H9 (cell line): Measurements from ENCODE around the gene ICAM2. TPM values are rescaled to one million over a fixed set of nuclear protein-coding genes. Genes with fewer than 3 reads are reported as not detected.

Source experiments
- DNase-seq: peaks from one replicate; pipeline ENCODE4 v3.0.0-alpha.2; 2017
- H2AFZ ChIP-seq: one replicate; pipeline ENCODE4 v1.6.1; 2013; ENCODE audit warnings: mild to moderate bottlenecking, low read length, control low read depth, moderate library complexity
- H2AK5ac ChIP-seq: 2 replicates; pipeline ENCODE4 v1.6.1; 2013; ENCODE audit warnings: low read length, control low read depth, mixed read lengths; ENCODE audit not compliant: insufficient read length
- H2BK120ac ChIP-seq: one replicate; pipeline ENCODE4 v1.6.1; 2013; ENCODE audit warnings: low read depth, mild to moderate bottlenecking, low read length, control low read depth, inconsistent platforms; ENCODE audit not compliant: poor library complexity, severe bottlenecking
- H2BK12ac ChIP-seq: 2 replicates; pipeline ENCODE4 v1.6.1; 2013; ENCODE audit warnings: low read length, control low read depth, mixed read lengths, low read depth; ENCODE audit not compliant: insufficient read length
- H2BK15ac ChIP-seq: 2 replicates; pipeline ENCODE4 v1.6.1; 2013; ENCODE audit warnings: low read depth, low read length, control low read depth
- H2BK20ac ChIP-seq: one replicate; pipeline ENCODE4 v1.6.1; 2013; ENCODE audit warnings: low read depth, mild to moderate bottlenecking, low read length, control low read depth, inconsistent platforms; ENCODE audit not compliant: poor library complexity, severe bottlenecking
- H2BK5ac ChIP-seq: 2 replicates; pipeline ENCODE4 v1.6.1; 2013; ENCODE audit warnings: low read length, control low read depth, mixed read lengths; ENCODE audit not compliant: insufficient read length
- H3K14ac ChIP-seq: 2 replicates; pipeline ENCODE4 v1.6.1; 2013; ENCODE audit warnings: low read length, control low read depth; ENCODE audit not compliant: insufficient read depth
- H3K18ac ChIP-seq: 2 replicates; pipeline ENCODE4 v1.6.1; 2013; ENCODE audit warnings: low read depth, mild to moderate bottlenecking, mixed read lengths, low read length, control low read depth; ENCODE audit not compliant: insufficient read length
- H3K23ac ChIP-seq: 2 replicates; pipeline ENCODE4 v1.6.1; 2013; ENCODE audit warnings: low read length, control low read depth, mixed read lengths, low read depth; ENCODE audit not compliant: insufficient read length
- H3K23me2 ChIP-seq: 2 replicates; pipeline ENCODE4 v1.6.1; 2013; ENCODE audit warnings: low read depth, mild to moderate bottlenecking, mixed read lengths, low read length, control low read depth; ENCODE audit not compliant: insufficient read length, poor library complexity, severe bottlenecking
- H3K27ac ChIP-seq: 2 replicates; pipeline ENCODE4 v1.5.1; 2013; ENCODE audit warnings: low read length, control low read depth, mixed read lengths, low read depth; ENCODE audit not compliant: insufficient read length
- H3K27me3 ChIP-seq: 2 replicates; pipeline ENCODE4 v1.6.1; 2013; ENCODE audit warnings: low read length, control low read depth, inconsistent platforms; ENCODE audit not compliant: insufficient read depth
- H3K4ac ChIP-seq: 2 replicates; pipeline ENCODE4 v1.6.1; 2013; ENCODE audit warnings: low read depth, mild to moderate bottlenecking, control low read depth, inconsistent platforms, low read length, moderate library complexity
- H3K4me1 ChIP-seq: 2 replicates; pipeline ENCODE4 v1.6.1; 2013; ENCODE audit warnings: low read length, control low read depth, inconsistent platforms; ENCODE audit not compliant: insufficient read depth
- H3K4me2 ChIP-seq: 2 replicates; pipeline ENCODE4 v1.6.1; 2013; ENCODE audit warnings: low read length, control low read depth, mixed read lengths; ENCODE audit not compliant: insufficient read length, insufficient read depth
- H3K56ac ChIP-seq: 2 replicates; pipeline ENCODE4 v1.6.1; 2013; ENCODE audit warnings: low read depth, mild to moderate bottlenecking, mixed read lengths, low read length, control low read depth; ENCODE audit not compliant: insufficient read length
- H3K79me1 ChIP-seq: 2 replicates; pipeline ENCODE4 v1.6.1; 2013; ENCODE audit warnings: low read depth, mild to moderate bottlenecking, moderate library complexity, low read length, control low read depth, inconsistent platforms; ENCODE audit not compliant: insufficient read depth, poor library complexity, severe bottlenecking
- H3K79me2 ChIP-seq: 2 replicates; pipeline ENCODE4 v1.6.1; 2013; ENCODE audit warnings: low read length, control low read depth, inconsistent platforms; ENCODE audit not compliant: insufficient read depth
- H3K9ac ChIP-seq: 2 replicates; pipeline ENCODE4 v1.6.1; 2013; ENCODE audit warnings: low read length, control low read depth, mixed read lengths; ENCODE audit not compliant: insufficient read length; ENCODE audit errors: extremely low read depth
- H3K9me3 ChIP-seq: one replicate; pipeline ENCODE4 v1.6.1; 2013; ENCODE audit warnings: low read depth, low read length, inconsistent platforms; ENCODE audit not compliant: control insufficient read depth
- H3T11ph ChIP-seq: one replicate; pipeline ENCODE4 v1.6.1; 2013; ENCODE audit warnings: mild to moderate bottlenecking, low read length, control low read depth, inconsistent platforms
- H4K20me1 ChIP-seq: one replicate; pipeline ENCODE4 v1.6.1; 2013; ENCODE audit not compliant: control insufficient read depth, insufficient read length, insufficient read depth
- H4K5ac ChIP-seq: 2 replicates; pipeline ENCODE4 v1.6.1; 2013; ENCODE audit warnings: low read depth, mild to moderate bottlenecking, mixed read lengths, low read length, control low read depth; ENCODE audit not compliant: insufficient read length
- H4K8ac ChIP-seq: replicated peaks from 2 replicates; pipeline ENCODE4 v1.6.1; 2013; ENCODE audit warnings: low read length, control low read depth, mixed read lengths, low read depth; ENCODE audit not compliant: insufficient read length
- H4K91ac ChIP-seq: 2 replicates; pipeline ENCODE4 v1.6.1; 2013; ENCODE audit warnings: low read depth, mild to moderate bottlenecking, moderate library complexity, mixed read lengths, low read length, control low read depth; ENCODE audit not compliant: insufficient read length
- H3K27ac Mint-ChIP-seq, 3 experiments: 2 replicates in 2 of 3; 3 replicates in 1 of 3; pipeline ENCODE4 v1.8.0; 2020 to 2021; ENCODE audit warnings: mixed read lengths in 3 of 3, mild to moderate bottlenecking in 1 of 3, moderate library complexity in 1 of 3
- H3K27me3 Mint-ChIP-seq: 2 replicates; pipeline ENCODE4 v1.8.0; 2021; ENCODE audit warnings: low read depth, mild to moderate bottlenecking, moderate library complexity, mixed read lengths
- H3K36me3 Mint-ChIP-seq, 3 experiments: 2 replicates in 2 of 3; 3 replicates in 1 of 3; pipeline ENCODE4 v1.8.0; 2020 to 2021; ENCODE audit warnings: low read depth in 3 of 3, mixed read lengths in 3 of 3; ENCODE audit not compliant: insufficient read depth in 1 of 3
- H3K4me1 Mint-ChIP-seq, 2 experiments: 2 replicates each; pipeline ENCODE4 v1.8.0; 2020; ENCODE audit warnings: mixed read lengths in 2 of 2
- H3K4me3 Mint-ChIP-seq, 2 experiments: 2 replicates in 1 of 2; 3 replicates in 1 of 2; pipeline ENCODE4 v1.8.0; 2020 to 2021; ENCODE audit warnings: mild to moderate bottlenecking in 2 of 2, mixed read lengths in 2 of 2, moderate library complexity in 1 of 2
- H3K9me3 Mint-ChIP-seq, 2 experiments: 2 replicates in 1 of 2; 3 replicates in 1 of 2; pipeline ENCODE4 v1.8.0; 2020; ENCODE audit warnings: mild to moderate bottlenecking in 2 of 2, mixed read lengths in 2 of 2, moderate library complexity in 1 of 2
- CTCF ChIP-seq: fragments of 200-600 bp; sonication (generic); conservative IDR thresholded peaks from 3 replicates; pipeline ENCODE4 v1.8.0; 2021; ENCODE audit warnings: antibody characterized with exemption, mild to moderate bottlenecking
- WGBS: extraction: QIAGEN DNeasy Blood & Tissue Kit; methylation state at CpG from one replicate; pipeline ENCODE4 v1.1.7; 2013; ENCODE audit warnings: missing lambda C conversion rate, low lambda C conversion rate, mixed read lengths; ENCODE audit not compliant: insufficient read length; ENCODE audit errors: extremely low coverage; 5-methylcytosine and 5-hydroxymethylcytosine counted together
- total RNA-seq: library from RNA; stranded (reverse); gene quantifications from 2 replicates; pipeline ENCODE4 v1.2.1, GENCODE V29; 2021

The ICAM2 gene
- total RNA-seq, 1 experiment from 2014 or later = 0.28 TPM

GRCh38 chr17:64004218-64004770, 16.1 kb downstream of the ICAM2 start:
- Histone ChIP-seq H3K56ac (no peak overlapping the region), H2BK5ac (no peak overlapping the region), H3T11ph (no peak overlapping the region), H3K18ac (no peak overlapping the region), H3K4me2 (no peak overlapping the region), H3K4ac (no peak overlapping the region), H2BK15ac (no peak overlapping the region), H3K27me3 (no peaks in the 10 kb centered on the region), H4K91ac (no peak overlapping the region), H2BK12ac (no peak overlapping the region), H3K23me2 (no peaks in the 10 kb centered on the region), H3K9me3 (no peaks in the 10 kb centered on the region), H2BK120ac (no peak overlapping the region), H3K9ac (no peak overlapping the region), H2BK20ac (no peak overlapping the region), H2AK5ac (no peak overlapping the region), H2AFZ (no peak overlapping the region), H4K5ac (no peak overlapping the region), H3K4me1 (no peaks in the 10 kb centered on the region), H3K14ac (no peak overlapping the region), H3K27ac (no peak overlapping the region), H4K8ac (no peak overlapping the region), H3K79me2 (no peaks in the 10 kb centered on the region), H3K23ac (no peak overlapping the region), H4K20me1 (no peaks in the 10 kb centered on the region), H3K79me1 (no peaks in the 10 kb centered on the region)
- H3K4me3 Mint-ChIP-seq = no peak overlapping the region
- H3K4me1 Mint-ChIP-seq = peaks cover 6 to 22% of the 10 kb centered on the region in 2 experiments
- no peak overlapping the region; a peak in 2 of 7 replicates for H3K27ac Mint-ChIP-seq
- 0 out of 7 replicates have a peak, but pooled peaks cover 0 to 2% (median 0%) of the 10 kb centered on the region in 3 experiments for H3K36me3 Mint-ChIP-seq
- no peaks in the 10 kb centered on the region; a peak in 1 of 5 replicates for H3K9me3 Mint-ChIP-seq
- no peak for TF ChIP-seq CTCF
- WGBS = no CpG with 5 or more reads among the region's 7 CpGs
- no peak for DNase-seq
- H3K27me3 Mint-ChIP-seq = peaks cover 13% of the 10 kb centered on the region
